ENCODE measurements around the gene CAV1.
"Not testable (repeated sequence)": the region's sequence is repeated elsewhere in the genome, so short reads cannot be mapped to it uniquely, and the experiment has no call there.

The CAV1 gene

GRCh38 chr7:116583653-116584052 is 58.8 kb downstream of the CAV1 start:
- no peak for DNase-seq

- DNase-seq: no peak
These were observed 59.9 kb downstream of the CAV1 start for GRCh38 chr7:116584721-116585120.

- no peak for DNase-seq
These were observed 60.6 kb downstream of the CAV1 start for GRCh38 chr7:116585392-116585791.

- DNase-seq: no peak
These were observed 61.1 kb downstream of the CAV1 start for GRCh38 chr7:116585967-116586366.

- not testable (repeated sequence) for DNase-seq
These were observed 62.4 kb downstream of the CAV1 start for GRCh38 chr7:116587200-116587599.

- DNase-seq: no peak
These were observed 63.4 kb downstream of the CAV1 start for GRCh38 chr7:116588225-116588624.

GRCh38 chr7:116588641-116589594 is 64.1 kb downstream of the CAV1 start:
- no peak for DNase-seq

- no peak for DNase-seq
These were observed 66.6 kb downstream of the CAV1 start for GRCh38 chr7:116591202-116592040.

- DNase-seq: no peak
These were observed 67.2 kb downstream of the CAV1 start for GRCh38 chr7:116592041-116592355.

- no peak for DNase-seq
These were observed 67.6 kb downstream of the CAV1 start for GRCh38 chr7:116592445-116592844.

GRCh38 chr7:116593359-116594075 is 68.7 kb downstream of the CAV1 start:
- DNase-seq: no peak

- DNase-seq: no peak
These were observed 70.2 kb downstream of the CAV1 start for GRCh38 chr7:116595063-116595462.

- DNase-seq: no peak
These were observed 72.5 kb downstream of the CAV1 start for GRCh38 chr7:116597384-116597783.

- DNase-seq: no peak
These were observed 73.4 kb downstream of the CAV1 start for GRCh38 chr7:116598278-116598677.

GRCh38 chr7:116598861-116599260 is 74.0 kb downstream of the CAV1 start:
- no peak for DNase-seq

GRCh38 chr7:116601426-116601825 is 76.6 kb downstream of the CAV1 start:
- DNase-seq: no peak

GRCh38 chr7:116607299-116607698 is 82.5 kb downstream of the CAV1 start:
- DNase-seq: no peak

- no peak for DNase-seq
These were observed 85.4 kb downstream of the CAV1 start for GRCh38 chr7:116610210-116610609.

GRCh38 chr7:116610721-116611120 is 85.9 kb downstream of the CAV1 start:
- no peak for DNase-seq

Data from activated effector memory CD4-positive, alpha-beta T cell treated with anti-CD3 and anti-CD28 coated beads, Interleukin-2, amount 50 U/mL, for 16 hours (primary cell).